ENCODE results near the gene GJA3.
A peak's percentile ranks its signal among the peaks of the same experiment; 100 is the strongest.

GJA3 gene

DNA sequence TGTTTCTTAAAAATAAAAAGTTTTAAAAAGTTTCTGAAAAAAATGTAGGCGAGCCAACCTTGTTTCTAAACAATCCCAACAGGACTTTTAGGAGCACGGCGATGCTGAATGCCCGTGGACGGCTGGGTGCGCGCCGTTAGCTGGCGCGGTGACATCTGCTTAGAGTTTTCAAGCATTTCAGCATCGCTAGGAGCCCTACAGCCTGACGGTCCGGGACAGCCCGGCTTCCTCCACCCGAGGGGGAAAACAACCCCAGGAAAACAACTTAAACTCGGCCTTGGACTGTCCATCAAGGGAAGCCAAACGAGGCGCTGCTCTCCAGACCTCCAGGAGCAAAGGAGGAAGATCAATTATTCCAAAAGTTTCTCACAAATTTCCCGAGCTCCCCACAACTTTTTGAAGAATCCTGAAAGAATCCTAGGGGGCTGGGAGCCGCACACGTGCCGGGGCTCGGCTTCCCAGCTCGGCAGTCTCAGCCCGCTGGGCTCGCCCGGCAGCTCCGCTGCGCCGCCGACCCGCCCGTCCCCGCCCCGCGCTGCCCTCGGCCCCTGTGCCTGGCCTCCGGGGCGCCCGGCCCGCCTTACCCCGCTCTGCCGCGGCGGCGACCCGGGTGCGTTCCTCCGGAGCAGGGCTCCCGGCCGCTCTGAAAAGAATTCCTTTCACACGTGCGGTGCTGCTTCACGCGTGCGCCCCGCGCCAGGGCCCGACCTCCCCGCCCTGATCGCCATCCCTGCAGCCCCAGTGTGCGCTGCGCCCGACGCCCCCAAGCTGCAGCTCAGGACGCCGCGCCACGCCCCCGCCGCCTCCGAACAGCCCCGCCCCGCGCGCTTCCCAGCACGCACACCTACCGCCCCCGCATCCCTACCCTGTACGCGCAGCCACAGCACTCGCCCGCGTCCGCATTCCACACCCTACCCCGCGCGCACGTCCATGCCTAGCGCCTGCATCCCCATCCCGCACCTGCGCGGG, at the start of gene GJA3:
Gene GJA3, minus strand, starts transcription at position 747 of the 969 bp plus-strand sequence. CDS start 17,764 bp downstream, outside the sequence.
- no peak for DNase-seq

DNA sequence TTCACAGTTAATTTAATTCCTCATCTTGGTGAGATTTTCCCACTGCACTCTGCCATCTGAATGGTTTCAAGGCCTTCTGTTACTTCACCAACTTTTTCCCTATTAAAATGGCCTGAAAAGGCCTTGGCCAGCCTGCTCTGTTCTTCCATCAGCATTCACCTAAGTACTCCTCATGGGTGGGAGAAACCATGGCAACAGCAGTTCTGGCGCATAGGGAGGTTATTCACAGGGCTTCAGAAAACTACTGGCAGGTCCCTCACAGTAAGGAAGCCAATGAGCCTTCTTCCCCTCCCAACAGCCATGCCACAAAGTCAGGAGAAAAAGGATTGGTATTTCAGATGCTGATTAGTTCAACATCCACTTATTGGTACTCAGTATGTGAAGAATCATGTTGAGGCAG, 49.1 kb upstream of the GJA3 start:
- DNase-seq = no peak

DNA sequence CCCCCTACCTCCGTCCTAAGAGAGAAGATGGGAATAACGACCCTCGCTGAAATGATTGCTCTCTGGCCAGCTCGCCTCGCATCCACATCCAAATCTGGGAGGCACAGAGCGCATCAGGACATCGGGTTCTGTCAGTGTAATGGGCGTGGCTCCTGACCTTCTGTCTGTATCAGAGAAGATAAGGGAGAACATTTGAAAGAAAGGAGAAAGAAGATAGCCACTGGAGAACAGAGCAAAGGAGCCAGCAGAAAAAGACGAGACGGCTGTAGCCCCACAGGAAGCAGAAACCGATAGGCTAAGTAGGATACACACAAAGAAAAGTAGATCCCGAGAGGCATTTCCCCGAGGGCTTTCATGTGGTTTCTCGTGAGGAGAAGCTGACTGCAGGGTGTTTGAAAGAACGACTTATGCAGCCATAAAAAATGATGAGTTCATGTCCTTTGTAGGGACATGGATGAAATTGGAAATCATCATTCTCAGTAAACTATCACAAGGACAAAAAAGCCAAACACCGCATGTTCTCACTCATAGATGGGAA, 45.9 kb upstream of the GJA3 start:
- DNase-seq = no peak

DNA sequence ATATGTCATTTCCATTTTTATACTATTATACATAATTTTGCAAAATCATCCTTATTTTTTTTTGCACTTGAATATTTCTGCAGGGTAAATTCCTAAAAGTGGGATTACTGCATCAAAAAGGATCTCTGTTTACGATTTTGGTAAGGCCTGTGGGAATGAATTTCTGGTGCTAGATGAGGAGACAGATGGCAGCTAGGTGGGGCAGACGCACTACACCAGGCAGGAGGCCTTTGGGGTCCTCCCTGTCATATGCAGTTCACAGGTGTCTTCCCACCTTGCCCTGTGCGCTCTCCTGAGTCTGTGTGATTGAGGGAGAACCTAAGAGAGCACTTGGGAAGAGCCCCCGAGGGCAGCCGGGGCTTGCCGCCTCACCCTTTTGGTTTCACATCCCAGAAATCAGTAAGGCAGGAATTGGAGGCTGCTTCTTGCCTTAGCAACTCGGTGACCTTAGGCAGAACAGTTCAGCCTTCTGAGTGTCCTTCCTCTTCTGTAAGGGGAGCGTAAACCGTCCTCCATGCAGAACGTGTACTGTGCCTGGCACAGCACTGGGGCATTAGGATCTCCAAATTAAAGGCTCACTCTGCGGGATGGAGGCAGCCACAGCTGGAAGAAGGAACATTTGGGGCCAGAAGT, 45.3 kb upstream of the GJA3 start:
- DNase-seq = no peak

DNA sequence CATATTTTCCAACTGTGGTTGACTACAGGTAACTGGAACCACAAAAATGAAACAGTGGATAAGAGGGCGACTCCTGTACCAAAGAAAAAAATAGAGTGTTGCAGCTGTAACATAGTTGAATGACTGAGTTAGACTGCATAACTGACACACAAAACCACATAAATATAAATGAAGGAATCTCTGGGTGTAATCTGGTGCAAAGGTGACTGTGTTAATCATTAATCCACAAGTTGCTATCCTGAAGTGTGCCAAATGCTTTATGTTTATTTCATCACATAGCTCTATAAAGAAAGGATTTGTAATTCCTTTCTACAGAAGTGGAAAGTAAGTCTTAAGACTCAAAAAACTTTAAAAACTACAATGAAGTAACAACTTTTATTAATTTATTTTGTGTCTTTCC, 37.9 kb upstream of the GJA3 start:
- no peak for DNase-seq

DNA sequence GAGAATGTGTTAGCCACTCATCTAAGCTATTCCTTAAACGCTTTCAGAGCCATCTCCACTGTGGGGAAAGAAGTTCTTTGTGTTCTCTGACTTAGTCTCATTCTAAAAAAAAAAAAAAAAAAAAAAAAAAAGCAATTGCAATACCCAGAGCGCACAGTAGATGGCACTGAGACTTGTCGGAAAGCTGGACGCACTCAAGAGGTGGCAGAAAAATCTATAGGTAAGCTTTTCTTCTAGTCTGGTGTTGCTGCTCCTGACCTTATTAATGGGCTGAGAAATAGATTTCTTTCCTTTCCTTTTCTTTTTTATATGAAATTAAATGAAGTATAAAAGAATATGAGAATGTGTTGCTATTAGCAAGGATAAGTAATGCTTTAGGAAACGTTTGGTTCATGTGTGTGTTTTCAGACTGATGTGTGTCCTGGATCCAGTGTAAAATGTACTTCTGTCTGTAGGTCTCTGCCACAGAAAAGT, 36.5 kb upstream of the GJA3 start:
- DNase-seq = no peak

DNA sequence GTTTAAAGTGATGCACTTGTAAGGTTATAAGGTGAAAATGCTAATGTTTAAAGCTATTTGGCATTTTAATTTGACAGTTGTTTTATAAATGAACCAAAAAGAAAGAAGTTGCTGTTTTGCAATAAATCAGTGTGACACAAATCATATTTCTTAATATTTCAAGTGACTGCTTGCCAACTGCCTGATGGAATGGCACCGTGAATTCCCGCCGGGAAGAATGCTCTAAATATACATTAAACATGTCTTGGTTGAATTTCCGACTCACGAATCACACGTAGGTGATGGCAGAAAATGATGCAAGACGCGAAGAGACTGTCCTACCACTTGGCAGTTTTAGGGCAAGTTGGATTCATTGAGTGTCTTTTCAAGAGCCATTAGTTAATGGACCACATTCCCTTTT, 34.9 kb upstream of the GJA3 start:
- no peak for DNase-seq

DNA sequence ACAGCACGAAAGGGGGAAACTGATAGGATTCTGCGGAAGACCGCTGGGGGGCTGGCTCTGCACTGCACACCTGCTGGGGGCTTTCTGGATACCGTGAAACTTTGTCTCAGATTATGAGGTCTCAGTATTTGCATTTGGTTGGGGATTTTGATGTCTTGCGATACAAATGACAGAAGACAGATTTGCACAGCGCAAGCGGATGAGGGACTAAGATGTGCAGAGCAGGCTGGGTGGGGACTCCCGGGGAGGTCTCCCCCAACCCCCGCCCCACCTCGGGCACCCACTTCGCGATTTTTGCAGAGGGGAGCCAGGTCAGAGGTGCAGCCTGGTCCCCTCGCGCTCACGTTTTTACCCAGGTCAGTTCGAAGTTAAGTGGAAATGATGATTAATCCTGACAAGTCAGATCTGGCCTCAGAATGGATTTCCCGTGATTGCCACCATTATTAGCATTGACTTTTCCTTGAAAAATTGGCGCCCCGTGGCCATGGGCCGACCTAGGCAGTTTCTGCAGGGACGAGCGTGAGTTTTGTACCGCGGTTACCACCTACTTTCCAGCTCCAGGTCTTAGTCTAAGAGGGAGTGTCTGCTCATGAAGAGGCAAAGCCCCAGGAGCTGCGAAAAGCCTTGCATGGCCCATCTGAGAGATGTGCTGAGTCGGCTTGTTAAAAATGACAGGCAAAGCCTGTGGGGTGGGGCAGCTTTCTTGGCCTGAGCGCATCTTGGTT, 33.2 kb upstream of the GJA3 start:
- DNase-seq = no peak

DNA sequence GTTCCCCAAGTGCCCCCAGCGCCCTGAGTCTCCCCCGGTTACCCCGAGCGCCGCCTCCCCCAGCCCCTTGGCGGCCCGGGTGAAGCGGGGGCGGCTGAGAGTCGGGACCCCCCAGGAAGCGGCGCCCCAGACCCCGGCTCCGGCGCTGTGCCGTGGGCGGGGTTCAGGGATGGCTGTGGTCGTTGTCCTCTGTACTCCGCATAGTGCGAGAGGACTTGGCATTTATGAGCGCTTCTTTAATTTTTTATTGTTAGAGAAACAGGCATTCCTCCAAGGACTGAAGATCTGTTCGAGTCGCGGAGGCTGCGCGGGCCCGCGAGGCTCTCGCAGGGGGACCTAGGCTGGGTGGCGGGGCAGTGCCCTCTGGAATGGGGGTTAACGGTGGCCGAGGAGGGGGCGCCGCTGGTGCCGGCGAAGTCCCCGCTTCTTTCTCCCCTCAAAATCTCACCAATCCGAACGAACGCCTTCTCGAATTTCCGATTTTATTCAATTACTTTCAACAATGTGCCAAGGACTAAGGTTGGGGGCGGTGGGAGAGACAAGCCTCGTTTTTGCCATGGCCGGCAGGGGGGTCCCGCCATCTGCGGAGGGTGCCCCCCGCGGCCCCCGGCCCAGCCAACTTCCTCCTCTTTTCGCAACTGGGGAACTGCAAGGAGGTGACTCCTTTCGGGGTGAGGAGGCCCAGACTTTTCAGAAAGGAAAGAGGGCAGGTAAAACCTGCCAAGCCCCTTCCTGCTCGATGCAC, 32.5 kb upstream of the GJA3 start:
- DNase-seq = no peak

DNA sequence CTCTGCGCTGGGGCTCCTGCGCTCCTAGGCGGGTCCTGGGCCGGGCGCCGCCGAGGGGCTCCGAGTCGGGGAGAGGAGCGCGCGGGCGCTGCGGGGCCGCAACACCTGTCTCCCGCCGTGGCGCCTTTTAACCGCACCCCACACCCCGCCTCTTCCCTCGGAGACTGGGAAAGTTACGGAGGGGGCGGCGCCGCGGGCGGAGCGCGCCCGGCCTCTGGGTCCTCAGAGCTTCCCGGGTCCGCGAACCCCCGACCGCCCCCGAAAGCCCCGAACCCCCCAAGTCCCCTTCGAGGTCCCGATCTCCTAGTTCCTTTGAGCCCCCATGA, 31.9 kb upstream of the GJA3 start, which contains the start of gene GJB2:
Gene GJB2, minus strand, starts transcription at position 103 of the 326 bp plus-strand sequence. CDS start 3,357 bp downstream, outside the sequence.
- DNase-seq = no peak

DNA sequence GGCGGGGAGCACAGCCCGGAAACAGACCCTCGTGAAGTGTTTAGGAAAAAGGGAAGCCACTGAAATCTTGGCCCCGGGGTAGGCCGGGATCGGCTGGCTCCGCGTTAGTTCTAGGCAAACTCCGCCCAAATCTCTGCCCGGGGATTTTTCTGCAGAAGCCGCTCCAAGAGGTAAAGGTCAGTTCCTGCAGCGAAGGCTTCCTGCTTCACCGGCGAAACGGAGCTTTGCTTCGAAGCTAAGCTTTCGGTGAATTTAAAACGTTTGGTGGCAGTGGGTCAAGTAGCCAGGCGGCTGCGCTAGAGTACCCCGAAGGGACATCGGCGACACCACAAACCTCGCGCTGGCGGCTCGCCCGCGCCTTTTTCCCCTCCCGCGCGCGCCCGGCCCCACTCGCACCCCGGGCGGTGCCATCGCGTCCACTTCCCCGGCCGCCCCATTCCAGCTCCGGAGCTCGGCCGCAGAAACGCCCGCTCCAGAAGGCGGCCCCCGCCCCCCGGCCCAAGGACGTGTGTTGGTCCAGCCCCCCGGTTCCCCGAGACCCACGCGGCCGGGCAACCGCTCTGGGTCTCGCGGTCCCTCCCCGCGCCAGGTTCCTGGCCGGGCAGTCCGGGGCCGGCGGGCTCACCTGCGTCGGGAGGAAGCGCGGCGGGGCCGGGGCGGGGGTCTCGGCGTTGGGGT, 31.4 kb upstream of the GJA3 start:
- DNase-seq = no peak

DNA sequence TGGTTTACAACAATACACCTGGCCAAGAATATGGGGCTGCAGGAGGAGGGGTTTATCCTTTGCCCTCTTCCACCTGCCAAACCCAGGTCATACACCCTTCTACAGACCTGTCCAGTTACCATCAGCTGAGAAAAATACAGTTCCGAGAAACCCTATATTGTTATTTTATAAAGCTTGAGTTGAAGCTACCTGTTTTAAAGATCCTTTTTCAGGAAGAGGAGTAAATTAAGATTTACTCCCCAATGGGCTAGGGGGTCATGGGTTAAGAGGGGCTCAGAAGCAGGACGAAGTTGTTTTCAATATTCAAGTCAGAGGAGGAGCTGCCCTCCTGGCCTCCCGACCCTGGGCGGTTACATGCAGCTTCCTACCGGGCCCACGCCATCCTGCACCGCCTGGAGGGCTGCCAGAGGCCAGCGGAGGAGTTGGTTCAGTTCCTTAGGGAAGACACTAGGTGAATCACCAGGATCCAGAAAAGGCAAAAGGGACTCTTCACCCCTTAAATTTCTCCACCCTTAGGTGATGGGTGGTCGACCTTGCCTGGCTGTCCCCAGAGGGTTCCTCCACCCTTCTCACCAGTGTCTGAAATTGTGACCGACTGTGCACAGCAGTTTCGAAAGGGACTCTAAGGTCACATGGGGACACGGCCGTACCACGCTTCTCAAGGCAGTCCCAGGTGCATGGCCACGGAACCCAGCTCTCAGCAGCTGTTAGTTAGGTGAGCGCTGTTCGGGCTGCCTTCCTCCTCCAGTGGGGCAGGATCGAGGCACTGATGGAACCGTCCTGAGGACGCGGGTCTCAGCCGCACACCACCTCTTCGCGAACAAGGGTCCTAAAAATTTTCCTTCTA, 30.7 kb upstream of the GJA3 start:
- no peak for DNase-seq

DNA sequence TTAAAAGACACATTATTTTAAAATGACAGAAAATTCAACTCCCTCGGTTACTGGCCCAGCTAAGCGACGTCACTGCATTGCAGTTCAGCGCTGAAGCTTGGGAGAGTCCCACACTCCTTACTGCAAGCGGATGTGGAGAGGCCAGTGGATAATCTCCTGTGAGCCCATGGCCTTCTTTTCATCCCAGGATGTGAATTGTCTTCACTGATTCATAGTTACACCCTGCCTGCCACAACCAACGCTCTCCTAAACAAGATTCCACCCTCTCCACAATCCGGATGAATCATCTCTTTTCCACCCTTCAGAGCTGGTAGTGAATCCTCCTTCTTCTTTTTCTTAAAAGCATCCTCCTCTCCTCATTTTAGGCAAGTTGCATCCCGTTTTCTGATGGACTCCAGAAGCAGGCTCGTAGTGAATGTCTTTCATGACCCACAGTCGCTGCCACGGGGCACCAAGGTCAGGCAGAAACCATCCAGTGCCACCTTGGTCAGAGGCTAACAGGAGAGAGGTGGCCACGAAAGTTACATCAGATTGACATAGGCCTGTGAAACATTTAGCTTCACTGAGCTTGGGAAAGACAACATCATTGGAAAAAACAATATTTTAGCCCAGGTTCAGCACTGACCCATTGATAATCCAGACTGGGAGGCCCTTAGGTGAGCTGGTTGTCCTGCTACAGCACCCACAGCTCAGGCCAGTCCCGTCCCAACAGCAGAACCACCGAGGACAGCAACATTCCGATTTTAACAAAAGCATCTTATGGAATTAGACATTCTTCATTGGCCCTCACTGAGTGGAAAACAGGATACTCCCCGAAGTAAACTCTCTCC, 29.8 kb upstream of the GJA3 start:
- DNase-seq = no peak

DNA sequence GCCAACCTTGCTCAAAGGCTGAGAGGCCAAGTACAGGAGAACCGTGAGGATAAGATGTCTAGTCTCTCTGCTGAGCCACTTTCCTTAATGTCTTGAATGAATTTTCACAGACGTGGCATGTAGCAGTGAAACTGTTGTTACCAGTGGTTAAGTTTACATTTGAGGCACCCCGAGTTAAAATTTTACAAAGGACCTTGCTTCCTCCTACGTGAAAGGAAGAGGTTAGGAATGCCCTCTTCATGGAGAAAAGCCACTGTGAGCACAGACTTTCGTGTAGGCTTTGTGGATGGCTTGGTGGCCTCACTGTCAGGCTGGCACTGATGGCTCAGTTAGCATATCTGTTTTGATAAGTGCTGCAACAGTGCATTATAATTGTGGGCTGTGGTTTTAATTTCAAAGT, 29.2 kb upstream of the GJA3 start:
- no peak for DNase-seq

DNA sequence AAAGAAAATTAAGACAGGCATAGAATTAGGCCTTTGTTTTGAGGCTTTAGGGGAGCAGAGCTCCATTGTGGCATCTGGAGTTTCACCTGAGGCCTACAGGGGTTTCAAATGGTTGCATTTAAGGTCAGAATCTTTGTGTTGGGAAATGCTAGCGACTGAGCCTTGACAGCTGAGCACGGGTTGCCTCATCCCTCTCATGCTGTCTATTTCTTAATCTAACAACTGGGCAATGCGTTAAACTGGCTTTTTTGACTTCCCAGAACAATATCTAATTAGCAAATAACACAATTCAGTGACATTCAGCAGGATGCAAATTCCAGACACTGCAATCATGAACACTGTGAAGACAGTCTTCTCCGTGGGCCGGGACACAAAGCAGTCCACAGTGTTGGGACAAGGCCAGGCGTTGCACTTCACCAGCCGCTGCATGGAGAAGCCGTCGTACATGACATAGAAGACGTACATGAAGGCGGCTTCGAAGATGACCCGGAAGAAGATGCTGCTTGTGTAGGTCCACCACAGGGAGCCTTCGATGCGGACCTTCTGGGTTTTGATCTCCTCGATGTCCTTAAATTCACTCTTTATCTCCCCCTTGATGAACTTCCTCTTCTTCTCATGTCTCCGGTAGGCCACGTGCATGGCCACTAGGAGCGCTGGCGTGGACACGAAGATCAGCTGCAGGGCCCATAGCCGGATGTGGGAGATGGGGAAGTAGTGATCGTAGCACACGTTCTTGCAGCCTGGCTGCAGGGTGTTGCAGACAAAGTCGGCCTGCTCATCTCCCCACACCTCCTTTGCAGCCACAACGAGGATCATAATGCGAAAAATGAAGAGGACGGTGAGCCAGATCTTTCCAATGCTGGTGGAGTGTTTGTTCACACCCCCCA, 28.1 kb upstream of the GJA3 start:
- DNase-seq = no peak

DNA sequence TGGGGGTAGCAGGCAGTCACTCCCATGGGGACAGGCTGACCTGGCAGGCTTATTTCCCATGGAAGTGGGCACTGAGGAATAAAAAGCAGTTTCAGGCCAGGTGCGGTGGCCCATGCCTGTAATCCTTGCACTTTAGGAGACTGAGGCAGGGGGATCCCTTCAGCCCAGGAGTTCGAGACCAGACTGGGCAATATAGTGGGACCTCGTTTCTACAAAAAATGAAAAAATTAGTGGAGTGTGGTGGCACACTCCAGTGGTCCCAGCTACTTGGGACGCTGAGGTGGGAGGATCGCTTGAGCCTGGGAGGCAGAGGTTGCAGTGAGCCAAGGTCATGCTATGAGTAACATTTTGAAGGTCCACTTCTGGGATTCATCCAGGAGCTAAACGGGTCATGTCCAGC, 25.9 kb upstream of the GJA3 start:
- no peak for DNase-seq

DNA sequence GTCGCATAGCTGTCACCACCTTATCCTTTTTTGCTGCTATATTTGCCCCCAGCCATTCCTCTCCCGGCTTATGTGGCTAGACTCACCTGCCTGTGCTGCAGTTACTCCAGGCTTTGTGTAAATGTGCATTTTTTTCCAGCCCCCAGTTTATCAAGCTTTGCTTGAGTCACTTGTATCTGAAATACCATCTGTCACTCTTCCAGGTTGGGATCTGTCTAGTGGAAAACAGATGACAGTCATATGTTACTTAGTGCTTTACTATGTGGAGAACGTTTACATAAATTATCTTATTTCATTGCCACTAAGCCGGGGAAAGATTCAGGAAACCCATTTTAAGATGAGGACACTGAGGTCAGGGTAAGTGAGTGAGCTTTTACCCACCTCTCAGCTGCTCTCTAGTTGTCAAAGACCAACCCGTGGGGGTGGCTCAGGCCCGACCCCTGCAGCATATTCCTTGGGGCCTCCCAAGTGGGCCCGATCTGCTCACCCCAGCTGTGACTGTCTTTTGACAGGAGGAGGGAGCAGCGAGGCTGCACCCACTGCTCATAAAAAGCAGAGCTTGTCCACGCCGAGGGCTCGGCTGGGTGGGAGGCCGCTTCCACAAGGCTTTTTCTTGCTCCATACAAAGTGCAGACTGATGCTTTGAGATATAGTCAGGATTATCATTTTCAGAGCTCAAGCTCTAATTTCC, 24.7 kb upstream of the GJA3 start:
- no peak for DNase-seq

DNA sequence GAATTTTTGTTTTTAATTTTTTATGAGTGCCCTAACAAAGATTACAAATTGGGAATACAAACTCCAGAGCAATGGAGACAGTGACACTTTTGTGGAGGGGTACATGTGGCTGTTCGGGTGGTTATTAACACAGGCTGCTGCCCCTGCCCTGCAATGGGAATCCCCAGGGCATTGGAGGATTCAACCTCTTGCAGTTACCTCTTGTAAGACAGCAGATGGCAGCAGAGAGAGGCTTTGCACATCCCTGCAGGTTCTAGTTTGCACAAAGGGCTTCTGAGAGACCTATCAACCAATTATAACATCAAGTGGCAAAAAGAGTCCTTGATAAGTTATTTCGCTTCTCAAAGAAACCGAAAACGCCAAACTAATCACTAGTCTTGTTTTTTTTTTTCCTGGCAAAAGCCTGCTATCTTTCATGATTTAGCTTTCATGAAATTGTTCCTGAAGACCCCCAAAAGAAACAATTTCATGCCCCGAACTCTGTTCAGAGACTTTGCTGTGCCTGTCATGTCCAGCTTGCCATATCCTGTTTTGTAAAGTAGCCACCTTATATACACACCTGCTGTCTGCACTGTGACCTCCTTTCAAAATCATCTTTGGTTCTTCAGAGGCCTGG, 21.5 kb upstream of the GJA3 start:
- peak; percentile 25 for DNase-seq
